ENCODE results near the gene CD9.

The CD9 gene

GRCh38 chr12:6250343-6250742 lies 50.1 kb downstream of the CD9 start:
- DNase-seq, result no peak

- DNase-seq, result no peak
Observed at GRCh38 chr12:6253278-6253677, 53.1 kb downstream of the CD9 start.

- no peak for DNase-seq
Observed at GRCh38 chr12:6254491-6254890, 54.3 kb downstream of the CD9 start.

- DNase-seq, result no peak
Observed at GRCh38 chr12:6257007-6257406, 56.8 kb downstream of the CD9 start.

- no peak for DNase-seq
Observed at GRCh38 chr12:6262211-6262610, 62.0 kb downstream of the CD9 start.

GRCh38 chr12:6262623-6263022 lies 62.4 kb downstream of the CD9 start:
- DNase-seq, result no peak

- no peak for DNase-seq
Observed at GRCh38 chr12:6263931-6264330, 63.7 kb downstream of the CD9 start.

- no peak for DNase-seq
Observed at GRCh38 chr12:6264402-6265037, 64.3 kb downstream of the CD9 start.

GRCh38 chr12:6265038-6265405 lies 64.8 kb downstream of the CD9 start:
- no peak for DNase-seq

GRCh38 chr12:6266541-6266966 lies 66.4 kb downstream of the CD9 start:
- no peak for DNase-seq

- DNase-seq, result no peak
Observed at GRCh38 chr12:6266971-6267721, 66.9 kb downstream of the CD9 start.

GRCh38 chr12:6268484-6269157 lies 68.4 kb downstream of the CD9 start:
- DNase-seq, result no peak

GRCh38 chr12:6269986-6270385 lies 69.8 kb downstream of the CD9 start:
- no peak for DNase-seq

GRCh38 chr12:6271281-6271680 lies 71.1 kb downstream of the CD9 start:
- no peak for DNase-seq

- no peak for DNase-seq
Observed at GRCh38 chr12:6272300-6273204, 72.4 kb downstream of the CD9 start.

GRCh38 chr12:6273205-6273540 lies 73.0 kb downstream of the CD9 start:
- no peak for DNase-seq

GRCh38 chr12:6273541-6274230 lies 73.5 kb downstream of the CD9 start:
- no peak for DNase-seq

GRCh38 chr12:6274231-6275221 lies 74.3 kb downstream of the CD9 start:
- DNase-seq, result no peak

GRCh38 chr12:6275928-6276887 lies 76.0 kb downstream of the CD9 start:
- DNase-seq, result no peak
